Prostate gland (tissue), 2 donors: ENCODE results near the gene OSBPL1A. TPM values are rescaled to one million over a fixed set of nuclear protein-coding genes. Genes with fewer than 3 reads are reported as not detected.

ENCODE experiments used
- DNase-seq: peaks from one replicate; pipeline ENCODE4 v3.0.0-alpha.2; 2019; ENCODE audit warnings: low spot score
- H3K27ac ChIP-seq, 2 donors: fragments of 200-600 bp; sonication (generic); 2 replicates each; pipeline ENCODE4 v1.5.1; 2017 to 2019
- H3K27me3 ChIP-seq: fragments of 200-600 bp; sonication (generic); replicated peaks from 2 replicates; pipeline ENCODE4 v1.5.1; 2019; ENCODE audit not compliant: insufficient read depth
- H3K36me3 ChIP-seq, 2 donors: fragments of 200-600 bp; sonication (generic); 1 replicate in 1 of 2; 2 replicates in 1 of 2; pipeline versions ENCODE4 v1.5.1 to v1.8.1; 2017 to 2019
- H3K4me1 ChIP-seq: fragments of 200-600 bp; sonication (generic); replicated peaks from 2 replicates; pipeline ENCODE4 v1.5.1; 2019
- H3K4me3 ChIP-seq, 2 donors: fragments of 200-600 bp; sonication (generic); 2 replicates each; pipeline ENCODE4 v1.5.1; 2017 to 2019
- H3K9me3 ChIP-seq: fragments of 200-600 bp; sonication (generic); 2 replicates; pipeline ENCODE4 v1.5.1; 2017
- POLR2A ChIP-seq: fragments of 450-650 bp; IDR thresholded peaks from one replicate; pipeline ENCODE4 v1.6.1; 2016; ENCODE audit warnings: antibody characterized with exemption, mild to moderate bottlenecking
- POLR2AphosphoS5 ChIP-seq: sonication (generic); formaldehyde crosslinking; IDR thresholded peaks from one replicate; pipeline ENCODE4 v1.6.1; 2017; ENCODE audit warnings: antibody characterized with exemption
- WGBS: methylation state at CpG from one replicate; pipeline ENCODE4 v1.1.5; 2018; 5-methylcytosine and 5-hydroxymethylcytosine counted together
- intact Hi-C: fragments of 100-400 bp; cut with DNase I; formaldehyde crosslinking; loops from one replicate; pipeline ENCODE4 v1.14.2; 2022
- total RNA-seq, 2 donors: library from RNA; depleted of rRNA; stranded (reverse); fragments of >200 nt; gene quantifications; one replicate each; pipeline ENCODE4 v1.1.0, GENCODE V29; 2016
- TF ChIP-seq, protein P1 (sequence below), 4 experiments: fragments of 200-600 bp in 2 of 4; fragments of 450-650 bp in 2 of 4; sonication (generic) in 2 of 4; IDR thresholded peaks; 1 replicate in 3 of 4; 2 replicates in 1 of 4; pipeline ENCODE4 v1.5.1; 2016 to 2019; ENCODE audit warnings: antibody characterized with exemption in 4 of 4, mild to moderate bottlenecking in 2 of 4, moderate library complexity in 2 of 4

The OSBPL1A gene
- total RNA-seq, 2 donors from 2014 or later: 33.7 to 39.1 TPM

DNA sequence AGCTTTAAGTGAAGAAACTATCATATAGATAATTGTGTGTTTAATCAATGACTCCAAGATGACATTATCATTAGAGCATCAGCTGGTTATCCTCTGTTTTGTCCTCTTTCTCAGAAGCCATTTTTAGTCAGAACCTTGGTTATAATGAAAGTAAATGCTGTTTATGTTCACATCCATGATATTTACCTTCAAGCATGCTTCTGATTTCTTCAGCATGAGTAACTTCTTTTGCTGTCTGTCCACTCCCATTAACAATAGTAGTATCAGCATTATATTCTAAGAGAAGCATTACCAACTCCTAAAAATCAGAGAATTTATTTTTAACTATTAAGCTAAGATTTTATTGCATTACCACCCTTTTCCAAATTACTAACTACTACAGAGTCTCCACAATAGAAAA, 56.3 kb downstream of the OSBPL1A start:
- Histone ChIP-seq H3K27me3 (no peaks in the 10 kb centered on the region), H3K4me1 (no peaks in the 10 kb centered on the region), H3K36me3 (no peaks in the 10 kb centered on the region), H3K4me3 (no peak overlapping the region), H3K27ac (no peak overlapping the region), H3K9me3 (no peaks in the 10 kb centered on the region)
- DNase-seq: no peak
- TF ChIP-seq POLR2A (no peak), POLR2AphosphoS5 (no peak)
- TF ChIP-seq, protein P1, sequence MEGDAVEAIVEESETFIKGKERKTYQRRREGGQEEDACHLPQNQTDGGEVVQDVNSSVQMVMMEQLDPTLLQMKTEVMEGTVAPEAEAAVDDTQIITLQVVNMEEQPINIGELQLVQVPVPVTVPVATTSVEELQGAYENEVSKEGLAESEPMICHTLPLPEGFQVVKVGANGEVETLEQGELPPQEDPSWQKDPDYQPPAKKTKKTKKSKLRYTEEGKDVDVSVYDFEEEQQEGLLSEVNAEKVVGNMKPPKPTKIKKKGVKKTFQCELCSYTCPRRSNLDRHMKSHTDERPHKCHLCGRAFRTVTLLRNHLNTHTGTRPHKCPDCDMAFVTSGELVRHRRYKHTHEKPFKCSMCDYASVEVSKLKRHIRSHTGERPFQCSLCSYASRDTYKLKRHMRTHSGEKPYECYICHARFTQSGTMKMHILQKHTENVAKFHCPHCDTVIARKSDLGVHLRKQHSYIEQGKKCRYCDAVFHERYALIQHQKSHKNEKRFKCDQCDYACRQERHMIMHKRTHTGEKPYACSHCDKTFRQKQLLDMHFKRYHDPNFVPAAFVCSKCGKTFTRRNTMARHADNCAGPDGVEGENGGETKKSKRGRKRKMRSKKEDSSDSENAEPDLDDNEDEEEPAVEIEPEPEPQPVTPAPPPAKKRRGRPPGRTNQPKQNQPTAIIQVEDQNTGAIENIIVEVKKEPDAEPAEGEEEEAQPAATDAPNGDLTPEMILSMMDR (IDR thresholded peaks at IDR 0.05): no peak
- intact Hi-C loops: no loop called here

DNA sequence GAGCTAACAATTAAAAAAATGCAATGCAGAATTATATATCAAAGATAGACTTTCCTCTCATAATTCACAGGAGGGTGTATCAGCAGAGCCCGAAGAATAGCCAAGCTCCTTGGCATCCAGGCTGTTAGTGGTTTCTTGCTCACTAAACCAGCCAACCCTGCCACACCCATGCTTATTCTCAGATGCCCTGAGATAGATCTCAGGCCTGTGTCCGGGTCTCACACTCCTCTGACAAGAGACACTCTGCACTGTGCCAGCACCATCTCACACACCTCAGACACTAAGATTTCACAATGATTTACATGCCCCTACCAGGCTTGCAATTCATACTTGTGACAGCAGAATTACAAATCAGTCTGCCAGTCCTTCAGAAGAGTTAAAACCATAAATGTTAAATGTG, 64.5 kb downstream of the OSBPL1A start:
- intact Hi-C loops: no loop called here
- WGBS: 73% methylated on average over 2 of the region's 2 CpGs
- Histone ChIP-seq H3K4me1 (no peaks in the 10 kb centered on the region), H3K9me3 (no peaks in the 10 kb centered on the region), H3K27me3 (no peaks in the 10 kb centered on the region), H3K36me3 (no peaks in the 10 kb centered on the region), H3K27ac (no peak overlapping the region), H3K4me3 (no peak overlapping the region)
- no peak for DNase-seq
- TF ChIP-seq POLR2AphosphoS5: no peak
- TF ChIP-seq, protein P1 (IDR thresholded peaks at IDR 0.05): no peak
- no peak for TF ChIP-seq POLR2A

- DNase-seq: no peak
- 97% methylated on average over 3 of the region's 3 CpGs for WGBS
- TF ChIP-seq POLR2A (no peak), POLR2AphosphoS5 (no peak)
- TF ChIP-seq, protein P1 (IDR thresholded peaks at IDR 0.05): no peak
- Histone ChIP-seq H3K27me3 (no peaks in the 10 kb centered on the region), H3K4me3 (no peak overlapping the region), H3K27ac (no peak overlapping the region), H3K9me3 (no peaks in the 10 kb centered on the region), H3K4me1 (no peaks in the 10 kb centered on the region), H3K36me3 (no peaks in the 10 kb centered on the region)
- intact Hi-C loops: no loop called here
Observed at GRCh38 chr18:24326211-24326610, 71.4 kb downstream of the OSBPL1A start.

GRCh38 chr18:24322584-24323136, 75.0 kb downstream of the OSBPL1A start:
- Histone ChIP-seq H3K4me3 (no peak overlapping the region), H3K9me3 (no peaks in the 10 kb centered on the region), H3K27ac (no peak overlapping the region), H3K36me3 (no peaks in the 10 kb centered on the region), H3K4me1 (no peaks in the 10 kb centered on the region), H3K27me3 (no peaks in the 10 kb centered on the region)
- DNase-seq: no peak
- TF ChIP-seq, protein P1 (IDR thresholded peaks at IDR 0.05): no peak
- TF ChIP-seq POLR2A: no peak
- TF ChIP-seq POLR2AphosphoS5: no peak
- intact Hi-C loops: no loop called here

GRCh38 chr18:24321071-24321470, 76.6 kb downstream of the OSBPL1A start:
- TF ChIP-seq, protein P1 (IDR thresholded peaks at IDR 0.05): no peak
- TF ChIP-seq POLR2A (no peak), POLR2AphosphoS5 (no peak)
- Histone ChIP-seq H3K4me3 (no peak overlapping the region), H3K27me3 (no peaks in the 10 kb centered on the region), H3K4me1 (no peaks in the 10 kb centered on the region), H3K27ac (no peak overlapping the region), H3K36me3 (no peaks in the 10 kb centered on the region), H3K9me3 (no peaks in the 10 kb centered on the region)
- 95% methylated on average over 1 of the region's 1 CpG for WGBS
- intact Hi-C loops: no loop called here
- DNase-seq: no peak
